DMS 273 (cell line): Measurements from ENCODE around the gene RXFP4.
A peak's percentile ranks its signal among the peaks of the same experiment; 100 is the strongest.

ENCODE experiments used
- DNase-seq: peaks from one replicate; lab custom pipeline; 2025; ENCODE audit not compliant: unreplicated experiment; lab: John Stamatoyannopoulos, UW

Gene RXFP4

GRCh38 chr1:155957411-155957915 is 16.0 kb downstream of the RXFP4 start:
- no peak for DNase-seq

GRCh38 chr1:155960081-155960745 is 18.8 kb downstream of the RXFP4 start:
- DNase-seq = no peak

- DNase-seq = no peak
These were observed 20.5 kb downstream of the RXFP4 start for GRCh38 chr1:155961937-155962336.

GRCh38 chr1:155962599-155963211 is 21.3 kb downstream of the RXFP4 start:
- DNase-seq = no peak

- no peak for DNase-seq
These were observed 22.8 kb downstream of the RXFP4 start for GRCh38 chr1:155964193-155964592.

- DNase-seq = no peak
These were observed 24.7 kb downstream of the RXFP4 start for GRCh38 chr1:155966135-155966534.

- no peak for DNase-seq
These were observed 25.3 kb downstream of the RXFP4 start for GRCh38 chr1:155966750-155967149.

- no peak for DNase-seq
These were observed 26.1 kb downstream of the RXFP4 start for GRCh38 chr1:155967341-155968050.

- DNase-seq = no peak
These were observed 26.6 kb downstream of the RXFP4 start for GRCh38 chr1:155968051-155968400.

- peak; percentile 64 for DNase-seq
These were observed 27.2 kb downstream of the RXFP4 start for GRCh38 chr1:155968670-155969069.

GRCh38 chr1:155969377-155969791 is 27.9 kb downstream of the RXFP4 start:
- no peak for DNase-seq

- DNase-seq = no peak
These were observed 29.2 kb downstream of the RXFP4 start for GRCh38 chr1:155970531-155971167.

- no peak for DNase-seq
These were observed 30.7 kb downstream of the RXFP4 start for GRCh38 chr1:155971910-155972809.

GRCh38 chr1:155973723-155974122 is 32.3 kb downstream of the RXFP4 start:
- no peak for DNase-seq

- DNase-seq = peak; percentile 63
These were observed 33.0 kb downstream of the RXFP4 start for GRCh38 chr1:155974208-155975115.

GRCh38 chr1:155975375-155976061 is 34.1 kb downstream of the RXFP4 start:
- DNase-seq = no peak

GRCh38 chr1:155976062-155976912 is 34.8 kb downstream of the RXFP4 start:
- peak; percentile 91 for DNase-seq
